Right forelimb (tissue), 1 donor: Measurements from ENCODE around the gene HERC5.
"Not testable (repeated sequence)": the region's sequence is repeated elsewhere in the genome, so short reads cannot be mapped to it uniquely, and the experiment has no call there.

Experiments used
- DNase-seq: peaks from one replicate; pipeline ENCODE4 v3.0.0-alpha.2; 2018

The HERC5 gene

DNA sequence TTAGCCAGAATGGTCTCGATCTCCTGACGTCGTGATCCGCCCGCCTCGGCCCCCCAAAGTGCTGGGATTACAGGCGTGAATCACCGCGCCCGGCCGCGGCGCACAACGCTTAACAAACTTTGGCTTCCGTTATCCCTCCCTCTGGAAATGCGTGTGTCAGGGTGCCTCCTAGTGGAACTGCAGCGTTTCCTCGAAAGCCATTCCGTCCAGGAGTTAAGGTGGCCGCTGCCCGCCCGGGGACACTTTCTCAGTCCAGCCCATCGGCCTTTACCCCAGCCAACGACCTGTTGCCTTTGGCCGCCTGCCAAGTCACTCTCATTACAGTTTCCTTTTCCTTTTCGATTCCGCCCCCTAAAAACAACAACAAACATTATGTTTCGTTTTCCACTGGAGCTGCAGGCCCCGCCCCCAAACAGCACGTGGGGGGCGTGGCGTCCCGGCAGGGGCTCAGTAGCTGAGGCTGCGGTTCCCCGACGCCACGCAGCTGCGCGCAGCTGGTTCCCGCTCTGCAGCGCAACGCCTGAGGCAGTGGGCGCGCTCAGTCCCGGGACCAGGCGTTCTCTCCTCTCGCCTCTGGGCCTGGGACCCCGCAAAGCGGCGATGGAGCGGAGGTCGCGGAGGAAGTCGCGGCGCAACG lies at the start of gene HERC5:
Gene HERC5 (plus strand): TSS at position 450 of the 637 bp plus-strand sequence. CDS start 151 bp downstream, at position 601.
- DNase-seq: peak; percentile 91

- DNase-seq: no peak
These were observed 47.7 kb upstream of the HERC5 start for GRCh38 chr4:88409206-88409605.

GRCh38 chr4:88409789-88410188 lies 47.1 kb upstream of the HERC5 start:
- no peak for DNase-seq

DNA sequence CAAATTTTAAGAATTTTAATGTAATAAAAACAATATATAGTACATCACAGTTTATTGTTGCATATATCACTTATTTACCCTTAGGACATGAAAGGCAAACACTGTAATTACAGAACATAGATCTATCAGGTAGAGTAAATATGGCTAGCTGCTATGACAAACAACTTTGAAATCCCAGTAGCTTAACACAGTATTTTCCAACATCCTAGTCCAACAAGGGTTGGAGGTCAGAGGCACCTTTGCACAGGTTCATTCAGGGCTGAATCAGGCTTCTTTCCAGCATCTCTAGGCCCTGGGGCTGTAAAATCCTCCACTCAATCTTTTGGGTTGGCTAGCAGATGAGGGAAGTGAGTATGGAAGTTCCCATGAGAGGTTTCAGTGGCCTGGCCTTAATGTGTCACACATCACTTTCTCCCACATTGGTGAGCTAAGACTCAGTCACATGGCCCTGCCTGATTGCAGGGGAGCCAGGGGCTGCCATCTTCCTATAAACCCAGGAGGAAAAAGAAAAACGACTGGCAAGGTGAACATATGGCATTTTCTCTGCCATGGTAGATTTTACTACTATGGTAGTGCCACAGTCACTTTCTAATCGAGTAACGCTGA lies 45.3 kb upstream of the HERC5 start:
- no peak for DNase-seq

DNA sequence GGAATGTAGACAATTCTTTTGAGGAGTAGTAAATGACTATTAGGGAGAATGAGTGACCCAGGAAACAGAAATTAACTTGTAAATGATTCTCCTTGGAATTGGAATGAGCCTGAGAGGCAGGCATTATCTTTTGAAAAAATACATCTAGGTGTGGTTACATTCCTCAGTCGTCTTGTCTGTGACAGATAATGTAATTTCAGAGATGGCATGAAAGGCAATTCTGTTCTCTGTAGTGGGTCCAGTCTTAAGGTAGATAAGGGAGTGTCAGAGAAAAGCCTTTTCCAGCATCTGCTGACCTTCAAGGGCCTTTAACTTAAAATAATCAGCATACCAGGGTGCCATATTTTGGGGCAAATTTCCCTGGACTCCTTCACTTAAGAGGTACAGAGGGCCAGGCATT lies 43.1 kb upstream of the HERC5 start:
- DNase-seq: no peak

DNA sequence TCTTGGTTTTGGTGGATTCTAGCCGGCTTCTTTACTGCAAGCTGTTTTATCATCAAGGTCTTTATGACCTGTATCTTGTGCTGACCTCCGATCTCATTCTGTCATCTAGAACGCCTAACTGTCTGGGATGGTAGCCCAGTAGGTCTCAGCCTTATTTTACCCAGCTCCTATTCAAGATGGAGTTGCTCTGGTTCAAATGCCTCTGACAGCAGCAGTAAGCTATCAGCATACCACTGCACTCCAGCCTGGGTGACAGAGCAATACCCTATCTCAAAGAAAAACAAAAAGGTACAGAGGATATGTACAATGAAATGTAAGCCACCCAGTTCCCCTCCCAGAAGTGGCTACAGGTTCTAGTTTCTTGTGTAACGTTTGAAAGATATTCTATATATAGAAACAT lies 42.2 kb upstream of the HERC5 start:
- no peak for DNase-seq

DNA sequence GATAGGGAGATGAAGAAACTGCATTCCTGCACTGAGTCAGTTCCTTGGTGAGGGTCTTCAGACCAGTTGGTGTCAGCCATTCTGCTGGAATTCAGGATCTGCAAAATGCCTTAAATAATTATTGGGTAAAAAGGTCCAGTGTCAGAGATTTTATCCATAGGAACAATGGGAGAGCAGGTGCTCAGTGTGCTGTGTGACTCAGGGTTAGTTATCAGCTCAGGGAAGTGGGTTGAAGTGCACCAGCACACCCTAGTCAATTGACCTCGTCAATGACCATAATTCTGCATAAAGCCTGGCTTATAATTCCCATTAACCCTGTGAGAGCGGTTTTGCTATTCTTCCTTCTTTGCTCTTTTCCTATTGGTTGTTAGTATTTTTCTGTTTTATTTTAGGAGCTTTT lies 40.9 kb upstream of the HERC5 start:
- no peak for DNase-seq

GRCh38 chr4:88418411-88418810 lies 38.5 kb upstream of the HERC5 start:
- no peak for DNase-seq

- no peak for DNase-seq
These were observed 37.0 kb upstream of the HERC5 start for GRCh38 chr4:88419874-88420273.

- DNase-seq: no peak
These were observed 36.1 kb upstream of the HERC5 start for GRCh38 chr4:88420844-88421243.

- no peak for DNase-seq
These were observed 34.5 kb upstream of the HERC5 start for GRCh38 chr4:88422403-88422802.

DNA sequence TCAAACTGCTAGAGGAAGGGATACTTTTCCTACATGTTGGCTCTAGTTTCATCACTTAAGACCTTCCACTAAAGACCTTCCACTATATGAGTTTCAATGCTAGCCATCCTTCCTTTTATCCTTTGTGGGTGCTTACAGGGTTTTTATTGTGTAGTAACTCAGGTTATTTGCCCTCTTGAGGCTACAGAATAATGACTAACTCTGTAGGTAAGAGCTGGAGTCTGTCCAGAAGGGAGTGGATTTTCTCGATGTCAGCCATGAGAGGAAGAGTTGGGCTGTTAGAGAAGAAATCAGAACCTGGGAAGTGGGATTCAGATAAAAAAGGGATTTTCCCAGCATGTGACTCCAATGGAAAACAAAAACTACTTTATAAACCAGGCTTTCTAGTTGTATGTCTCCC lies 27.5 kb upstream of the HERC5 start:
- DNase-seq: no peak

DNA sequence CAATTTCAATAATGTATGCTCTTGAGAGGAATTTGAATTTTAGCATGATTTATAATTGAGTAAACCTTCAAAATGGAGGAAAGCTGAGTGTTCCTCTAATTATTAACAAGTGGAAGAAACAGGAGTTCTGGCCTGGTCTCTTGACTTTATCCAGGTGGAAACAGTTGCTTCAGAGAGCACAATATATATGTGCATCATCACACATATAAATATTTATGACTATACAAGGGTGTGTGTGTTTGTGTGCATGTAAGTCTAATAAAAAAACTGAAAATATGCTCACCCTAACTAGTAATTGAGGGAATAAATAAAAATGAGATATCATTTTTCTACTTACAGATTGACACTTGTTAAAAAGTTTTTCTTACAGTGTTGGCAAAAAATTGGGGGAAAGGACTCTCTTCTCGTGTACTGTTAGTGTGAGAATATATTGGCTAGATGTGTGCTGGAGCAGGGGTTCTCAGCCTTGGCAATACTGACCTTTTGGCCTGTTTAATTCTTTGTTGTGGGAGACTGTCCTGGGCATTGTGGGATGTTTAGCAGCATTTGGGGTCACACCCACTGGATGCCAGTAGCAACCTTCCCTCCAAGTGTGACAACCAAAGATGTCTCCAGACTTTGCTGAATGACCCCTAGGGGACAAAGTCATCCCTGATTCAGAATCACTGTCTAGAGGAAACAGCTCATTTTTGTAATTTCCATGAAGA lies 20.8 kb upstream of the HERC5 start:
- DNase-seq: no peak

- not testable (repeated sequence) for DNase-seq
These were observed 19.0 kb upstream of the HERC5 start for GRCh38 chr4:88437873-88438272.

DNA sequence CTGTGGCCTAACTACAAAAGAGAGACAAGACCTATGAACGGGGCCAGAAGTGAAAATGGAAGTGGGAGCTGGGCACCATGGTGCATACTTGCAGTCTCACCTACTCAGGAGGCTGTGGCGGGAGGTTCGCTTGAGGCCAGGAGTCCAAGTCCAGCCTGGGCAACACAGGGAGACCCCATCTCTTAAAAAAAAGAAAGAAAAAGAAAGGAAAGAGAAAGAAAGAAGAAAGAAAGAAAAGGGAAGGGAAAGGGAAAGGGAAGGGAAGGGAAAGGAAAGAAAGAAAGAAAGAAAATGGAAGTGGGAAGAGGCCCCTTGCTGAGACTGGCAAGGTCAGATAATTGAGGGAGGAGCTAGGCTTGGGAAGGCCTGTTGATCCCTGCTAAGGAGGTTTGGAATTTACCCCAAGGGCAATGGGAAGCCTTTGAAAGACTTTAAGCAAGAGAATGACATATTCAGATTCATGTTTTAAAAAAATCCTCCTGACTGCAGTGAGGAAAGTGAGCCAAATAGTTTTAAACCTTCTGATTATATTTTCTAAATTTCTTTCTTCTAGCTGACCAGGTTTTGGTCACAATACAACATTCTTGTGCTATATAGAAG lies 17.7 kb upstream of the HERC5 start:
- DNase-seq: no peak

- DNase-seq: no peak
These were observed 16.8 kb upstream of the HERC5 start for GRCh38 chr4:88440146-88440545.

GRCh38 chr4:88441696-88442095 lies 15.2 kb upstream of the HERC5 start:
- DNase-seq: no peak

- no peak for DNase-seq
These were observed 14.2 kb upstream of the HERC5 start for GRCh38 chr4:88442689-88443191.

DNA sequence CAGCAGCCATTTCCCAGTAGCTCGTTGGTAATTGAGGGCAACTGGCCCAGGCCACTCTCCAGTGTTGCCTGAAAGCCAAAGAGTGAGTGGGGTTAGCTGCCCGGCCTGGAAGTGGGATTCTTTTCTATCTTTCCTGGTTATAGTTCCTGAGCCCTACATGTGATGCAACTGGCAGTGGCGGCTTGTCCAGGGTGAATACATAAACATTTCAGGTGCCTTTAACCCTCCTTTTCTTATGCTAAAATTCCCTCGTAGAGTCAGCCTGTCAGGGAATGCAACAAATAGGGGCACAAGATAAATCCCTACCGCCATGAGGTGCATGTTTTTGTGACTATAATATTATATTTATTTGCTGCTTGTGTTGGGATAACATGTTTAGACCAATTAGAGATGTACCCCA lies 13.4 kb upstream of the HERC5 start:
- no peak for DNase-seq

GRCh38 chr4:88445252-88445651 lies 11.7 kb upstream of the HERC5 start:
- no peak for DNase-seq

DNA sequence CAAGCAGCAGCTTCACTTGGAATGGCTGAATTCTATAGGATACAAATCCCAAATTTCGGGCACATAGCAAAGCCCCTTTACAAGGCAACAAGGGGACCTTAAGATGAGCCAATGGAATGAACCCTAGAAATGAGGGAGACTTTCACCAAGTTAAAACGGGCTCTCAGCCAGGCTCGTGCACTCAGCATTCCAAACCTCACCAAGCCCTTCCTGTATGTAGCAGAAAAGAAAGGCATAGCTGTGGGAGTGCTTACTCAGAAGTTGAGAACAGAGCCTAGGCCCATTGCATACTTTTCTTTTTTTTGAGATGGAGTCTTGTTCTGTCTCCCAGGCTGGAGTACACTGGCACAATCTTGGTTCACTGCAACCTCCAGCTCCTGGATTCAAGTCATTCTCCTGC lies 10.8 kb upstream of the HERC5 start:
- DNase-seq: no peak

DNA sequence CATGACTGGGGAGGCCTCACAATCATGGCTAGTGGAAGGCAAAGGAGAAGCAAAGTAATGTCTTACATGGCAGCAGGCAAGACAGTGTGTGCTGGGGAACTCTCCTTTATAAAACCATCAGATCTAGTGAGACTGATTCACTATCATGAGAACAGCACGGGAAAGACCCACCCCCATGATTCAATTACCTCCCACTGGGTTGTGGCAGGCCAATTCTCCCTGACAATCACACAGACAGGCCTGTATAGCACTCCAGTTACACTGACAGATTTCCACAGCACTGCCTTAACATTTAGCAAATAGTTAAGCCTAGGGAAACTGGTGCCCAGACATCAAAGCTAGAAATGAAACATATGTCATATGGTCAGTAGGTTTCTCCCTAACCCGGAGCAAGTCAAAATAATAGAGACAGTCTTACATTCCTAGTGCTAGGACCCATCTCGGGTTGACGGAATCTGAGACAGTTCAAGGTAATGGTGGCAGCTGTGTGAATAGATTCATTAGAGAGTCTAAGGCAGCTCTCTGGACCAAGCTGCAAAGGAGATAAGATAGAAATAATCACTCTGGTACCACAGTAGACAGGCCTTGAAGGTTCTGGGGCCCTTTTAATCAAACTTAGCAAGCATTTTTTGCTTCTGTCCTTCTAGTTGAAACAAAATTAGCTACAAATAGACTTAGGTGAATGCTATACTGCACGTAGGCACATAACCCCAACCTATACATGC lies 9.4 kb upstream of the HERC5 start:
- DNase-seq: no peak

GRCh38 chr4:88448211-88448765 lies 8.6 kb upstream of the HERC5 start:
- DNase-seq: not testable (repeated sequence)
